ENCODE data around the gene FAM174B. TPM values are rescaled to one million over a fixed set of nuclear protein-coding genes. Genes with fewer than 3 reads are reported as not detected.

The FAM174B gene
- total RNA-seq, 4 donors from 2014 or later = 15.4 to 75.2 (median 18.3) TPM

GRCh38 chr15:92578096-92578835, 77.3 kb downstream of the FAM174B start:
- no peaks in the 10 kb centered on the region for H3K4me1 ChIP-seq
- no peak for TF ChIP-seq POLR2AphosphoS5 (IDR thresholded peaks at IDR 0.05)
- TF ChIP-seq EP300 (IDR thresholded peaks at IDR 0.05; ENCODE audit: low read depth) = no peak
- no peak for TF ChIP-seq POLR2A (IDR thresholded peaks at IDR 0.05)
- TF ChIP-seq CTCF (IDR thresholded peaks at IDR 0.05) = no peak
- no peak overlapping the region for H3K27ac ChIP-seq
- H3K27me3 ChIP-seq = no peaks in the 10 kb centered on the region
- H3K36me3 ChIP-seq = no peaks in the 10 kb centered on the region
- in situ Hi-C loops (cut with MboI; ENCODE audit: low pct_ligation_motif_present in 1 of 4, low pct_unique_long_range_greater_than_20kb in 1 of 4, low sequenced_read_pairs in 3 of 4) (no loop called here), intact Hi-C loops (cut with DNase I; ENCODE audit: low total_unique reads) (no loop called here)
- 85 to 86% methylated on average over 9 to 12 of the region's 12 CpGs for WGBS, 2 donors (ENCODE audit: low coverage in 1 of 2)
- DNase-seq = no peak
- no peak overlapping the region for H3K4me3 ChIP-seq
- no peaks in the 10 kb centered on the region for H3K9me3 ChIP-seq

GRCh38 chr15:92576597-92577200, 78.9 kb downstream of the FAM174B start:
- Histone ChIP-seq H3K27ac (no peak overlapping the region), H3K4me3 (no peak overlapping the region), H3K9me3 (no peaks in the 10 kb centered on the region), H3K4me1 (no peaks in the 10 kb centered on the region), H3K27me3 (no peaks in the 10 kb centered on the region), H3K36me3 (no peaks in the 10 kb centered on the region)
- in situ Hi-C loops (cut with MboI; ENCODE audit: low pct_ligation_motif_present in 1 of 4, low pct_unique_long_range_greater_than_20kb in 1 of 4, low sequenced_read_pairs in 3 of 4) = no loop called here
- TF ChIP-seq CTCF (IDR thresholded peaks at IDR 0.05) = no peak
- no peak for TF ChIP-seq POLR2AphosphoS5 (IDR thresholded peaks at IDR 0.05)
- TF ChIP-seq EP300 (IDR thresholded peaks at IDR 0.05; ENCODE audit: low read depth) = no peak
- TF ChIP-seq POLR2A (IDR thresholded peaks at IDR 0.05) = no peak
- 83 to 86% methylated on average over 2 to 9 of the region's 9 CpGs for WGBS, 2 donors (ENCODE audit: low coverage in 1 of 2)
- intact Hi-C loops (cut with DNase I; ENCODE audit: low total_unique reads) = no loop called here
- DNase-seq = no peak

- Histone ChIP-seq H3K9me3 (no peaks in the 10 kb centered on the region), H3K36me3 (no peaks in the 10 kb centered on the region), H3K27me3 (no peaks in the 10 kb centered on the region), H3K27ac (no peak overlapping the region), H3K4me1 (no peaks in the 10 kb centered on the region), H3K4me3 (no peak overlapping the region)
- TF ChIP-seq CTCF (IDR thresholded peaks at IDR 0.05) (no peak), POLR2AphosphoS5 (IDR thresholded peaks at IDR 0.05) (no peak), POLR2A (IDR thresholded peaks at IDR 0.05) (no peak), EP300 (IDR thresholded peaks at IDR 0.05; ENCODE audit: low read depth) (no peak)
- no peak for DNase-seq
- WGBS, 2 donors (ENCODE audit: low coverage in 1 of 2) = 36 to 80% methylated on average over 1 of the region's 1 CpG
- intact Hi-C loops (cut with DNase I; ENCODE audit: low total_unique reads) = no loop called here
- in situ Hi-C loops (cut with MboI; ENCODE audit: low pct_ligation_motif_present in 1 of 4, low pct_unique_long_range_greater_than_20kb in 1 of 4, low sequenced_read_pairs in 3 of 4) = no loop called here
Observed at GRCh38 chr15:92574566-92574965, 81.0 kb downstream of the FAM174B start.

- Histone ChIP-seq H3K27me3 (no peaks in the 10 kb centered on the region), H3K4me3 (no peak overlapping the region), H3K4me1 (no peaks in the 10 kb centered on the region), H3K36me3 (no peaks in the 10 kb centered on the region), H3K9me3 (no peaks in the 10 kb centered on the region), H3K27ac (no peak overlapping the region)
- WGBS, 2 donors (ENCODE audit: low coverage in 1 of 2) = 52 to 60% methylated on average over 1 of the region's 1 CpG
- in situ Hi-C loops (cut with MboI; ENCODE audit: low pct_ligation_motif_present in 1 of 4, low pct_unique_long_range_greater_than_20kb in 1 of 4, low sequenced_read_pairs in 3 of 4) = no loop called here
- DNase-seq = no peak
- no peak for TF ChIP-seq EP300 (IDR thresholded peaks at IDR 0.05; ENCODE audit: low read depth)
- TF ChIP-seq CTCF (IDR thresholded peaks at IDR 0.05) = no peak
- no peak for TF ChIP-seq POLR2AphosphoS5 (IDR thresholded peaks at IDR 0.05)
- no peak for TF ChIP-seq POLR2A (IDR thresholded peaks at IDR 0.05)
- intact Hi-C loops (cut with DNase I; ENCODE audit: low total_unique reads) = no loop called here
Observed at GRCh38 chr15:92574161-92574560, 81.4 kb downstream of the FAM174B start.
